ENCODE results near the gene PDHA1. TPM values are rescaled to one million over a fixed set of nuclear protein-coding genes. Genes with fewer than 3 reads are reported as not detected.

The PDHA1 gene
- total and polyA plus RNA-seq, 7 donors = 374 to 866 (median 676) TPM

DNA sequence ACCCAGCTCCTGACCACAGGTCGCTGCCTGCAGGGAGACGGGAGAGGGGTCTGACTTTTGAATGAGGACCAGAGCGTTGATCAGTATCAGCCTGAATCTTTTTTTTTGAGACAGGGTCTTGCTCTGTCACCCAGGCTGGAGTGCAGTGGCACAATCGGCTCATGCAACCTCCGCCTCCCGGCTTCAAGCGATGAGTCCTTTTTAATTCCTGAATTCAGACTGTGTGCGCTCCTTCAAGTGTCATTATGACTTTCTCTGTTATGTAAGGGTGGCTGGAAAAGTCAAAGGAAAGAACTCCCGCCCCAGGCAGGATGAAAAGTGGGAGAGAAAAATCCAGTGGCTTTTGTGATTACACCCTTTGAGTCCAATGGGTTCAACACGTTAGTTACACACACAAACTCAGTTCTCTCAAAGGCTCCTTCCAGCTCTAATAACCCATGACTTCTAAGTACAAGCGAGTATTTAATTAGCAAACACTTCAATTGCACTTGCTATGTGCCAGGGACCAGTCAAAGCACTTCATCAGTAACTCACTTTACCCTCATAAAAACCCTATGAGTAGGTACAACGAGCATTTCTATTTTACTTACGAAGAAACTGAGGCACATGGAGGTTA is 44.4 kb downstream of the PDHA1 start:
- WGBS, 3 donors = 68 to 79% (median 71%) methylated on average over 13 of the region's 13 CpGs
- ATAC-seq = no peak
- Histone ChIP-seq H3K4me1 (no peaks in the 10 kb centered on the region), H3K4me3 (no peak overlapping the region), H3K27ac (no peak overlapping the region), H3K36me3 (ENCODE audit: insufficient read depth in 1 of 2, low read depth in 1 of 2) (no peaks in the 10 kb centered on the region), H3K9me3 (no peaks in the 10 kb centered on the region), H3K27me3 (ENCODE audit: insufficient read depth in 3 of 3, low read length in 2 of 3) (no peaks in the 10 kb centered on the region)
- TF ChIP-seq, protein P1, sequence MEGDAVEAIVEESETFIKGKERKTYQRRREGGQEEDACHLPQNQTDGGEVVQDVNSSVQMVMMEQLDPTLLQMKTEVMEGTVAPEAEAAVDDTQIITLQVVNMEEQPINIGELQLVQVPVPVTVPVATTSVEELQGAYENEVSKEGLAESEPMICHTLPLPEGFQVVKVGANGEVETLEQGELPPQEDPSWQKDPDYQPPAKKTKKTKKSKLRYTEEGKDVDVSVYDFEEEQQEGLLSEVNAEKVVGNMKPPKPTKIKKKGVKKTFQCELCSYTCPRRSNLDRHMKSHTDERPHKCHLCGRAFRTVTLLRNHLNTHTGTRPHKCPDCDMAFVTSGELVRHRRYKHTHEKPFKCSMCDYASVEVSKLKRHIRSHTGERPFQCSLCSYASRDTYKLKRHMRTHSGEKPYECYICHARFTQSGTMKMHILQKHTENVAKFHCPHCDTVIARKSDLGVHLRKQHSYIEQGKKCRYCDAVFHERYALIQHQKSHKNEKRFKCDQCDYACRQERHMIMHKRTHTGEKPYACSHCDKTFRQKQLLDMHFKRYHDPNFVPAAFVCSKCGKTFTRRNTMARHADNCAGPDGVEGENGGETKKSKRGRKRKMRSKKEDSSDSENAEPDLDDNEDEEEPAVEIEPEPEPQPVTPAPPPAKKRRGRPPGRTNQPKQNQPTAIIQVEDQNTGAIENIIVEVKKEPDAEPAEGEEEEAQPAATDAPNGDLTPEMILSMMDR (IDR thresholded peaks at IDR 0.05) = no peak
- DNase-seq = no peak
- intact Hi-C loops (cut with DNase I) = no loop called here

DNA sequence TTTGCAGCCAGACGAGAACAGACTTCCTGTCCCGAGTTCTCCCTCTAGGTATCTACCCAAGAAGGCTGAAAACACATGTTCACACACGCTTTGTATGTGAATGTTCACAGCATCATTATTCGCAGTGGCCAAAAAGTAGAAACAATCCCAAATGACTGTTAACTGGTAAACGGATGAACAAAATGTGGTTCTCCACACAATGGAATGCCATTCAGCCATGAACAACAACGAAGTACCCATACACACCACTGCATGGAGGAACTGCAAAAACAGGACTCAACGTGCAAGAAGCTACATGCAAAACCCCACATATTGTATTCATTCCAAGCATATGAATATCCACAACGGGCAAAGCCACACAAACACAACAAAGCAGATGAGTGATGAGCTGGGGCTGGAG is 45.0 kb downstream of the PDHA1 start:
- 73 to 81% (median 79%) methylated on average over 8 of the region's 8 CpGs for WGBS, 3 donors
- Histone ChIP-seq H3K4me3 (no peak overlapping the region), H3K36me3 (ENCODE audit: insufficient read depth in 1 of 2, low read depth in 1 of 2) (no peaks in the 10 kb centered on the region), H3K27me3 (ENCODE audit: insufficient read depth in 3 of 3, low read length in 2 of 3) (no peaks in the 10 kb centered on the region), H3K9me3 (no peaks in the 10 kb centered on the region), H3K4me1 (no peaks in the 10 kb centered on the region), H3K27ac (no peak overlapping the region)
- DNase-seq = no peak
- intact Hi-C loops (cut with DNase I) = no loop called here
- no peak for ATAC-seq
- TF ChIP-seq, protein P1 (IDR thresholded peaks at IDR 0.05) = no peak

DNA sequence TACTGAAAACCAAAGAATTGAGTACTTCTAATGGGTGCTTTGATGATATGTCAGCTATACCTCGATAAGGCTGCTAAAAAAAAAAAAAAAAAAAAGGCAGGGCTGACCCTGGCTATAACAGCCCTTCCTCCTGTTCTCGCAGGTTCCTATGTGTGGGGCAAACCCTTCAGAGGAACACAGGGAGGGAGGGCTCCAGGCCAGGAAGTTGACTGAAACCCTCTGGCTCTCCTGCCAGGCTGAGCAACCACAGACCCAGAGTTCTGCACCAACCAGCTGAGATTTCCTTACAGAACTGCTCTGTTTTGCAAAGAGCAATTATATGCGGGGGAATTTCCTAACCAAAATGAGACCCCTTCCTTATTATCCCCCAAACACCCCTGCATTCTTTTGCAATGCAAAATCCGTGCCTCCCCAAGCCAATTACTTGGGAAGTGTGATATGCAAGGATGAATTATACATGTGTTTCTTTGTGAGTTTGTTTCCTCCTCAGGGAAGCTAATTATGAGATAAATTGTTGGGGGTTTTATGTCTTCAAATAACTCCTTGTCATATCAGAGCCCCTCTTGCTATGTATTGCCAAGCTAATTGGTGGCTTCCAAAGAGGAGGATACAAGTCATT is 45.6 kb downstream of the PDHA1 start:
- TF ChIP-seq, protein P1 (IDR thresholded peaks at IDR 0.05) = no peak
- Histone ChIP-seq H3K27ac (no peak overlapping the region), H3K9me3 (no peaks in the 10 kb centered on the region), H3K4me3 (no peak overlapping the region), H3K27me3 (ENCODE audit: insufficient read depth in 3 of 3, low read length in 2 of 3) (no peaks in the 10 kb centered on the region), H3K4me1 (no peaks in the 10 kb centered on the region), H3K36me3 (ENCODE audit: insufficient read depth in 1 of 2, low read depth in 1 of 2) (no peaks in the 10 kb centered on the region)
- intact Hi-C loops (cut with DNase I) = no loop called here
- DNase-seq (no peak), ATAC-seq (no peak)
- WGBS, 3 donors = 18 to 46% (median 34%) methylated on average over 3 to 4 of the region's 4 CpGs

DNA sequence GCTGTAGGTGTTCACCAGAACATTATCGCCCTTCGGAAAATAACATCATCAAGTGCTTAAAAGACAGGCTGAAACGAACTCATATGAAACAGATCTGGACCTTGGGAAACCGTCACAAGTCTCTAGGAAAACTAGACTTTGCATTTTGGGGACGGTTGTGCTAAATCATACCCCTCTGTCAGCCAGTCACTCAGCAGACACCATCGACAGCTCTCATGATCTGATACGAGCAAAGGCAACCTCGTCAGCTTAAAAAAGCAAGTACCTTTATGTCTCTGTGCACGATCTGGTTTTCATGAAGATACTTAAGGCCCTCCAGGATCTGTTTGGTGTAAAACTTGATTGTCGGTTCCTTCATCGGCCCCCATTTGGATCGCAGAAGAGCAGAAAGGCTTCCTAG is 48.4 kb downstream of the PDHA1 start:
- H3K27me3 ChIP-seq (ENCODE audit: insufficient read depth in 3 of 3, low read length in 2 of 3) = no peaks in the 10 kb centered on the region
- H3K9me3 ChIP-seq = no peaks in the 10 kb centered on the region
- no peaks in the 10 kb centered on the region for H3K4me1 ChIP-seq
- intact Hi-C loops (cut with DNase I) = no loop called here
- 78 to 86% (median 86%) methylated on average over 12 of the region's 12 CpGs for WGBS, 3 donors
- ATAC-seq = no peak
- no peak overlapping the region for H3K27ac ChIP-seq
- H3K4me3 ChIP-seq = no peak overlapping the region
- TF ChIP-seq, protein P1 (IDR thresholded peaks at IDR 0.05) = no peak
- H3K36me3 ChIP-seq (ENCODE audit: insufficient read depth in 1 of 2, low read depth in 1 of 2) = no peaks in the 10 kb centered on the region
- no peak for DNase-seq

DNA sequence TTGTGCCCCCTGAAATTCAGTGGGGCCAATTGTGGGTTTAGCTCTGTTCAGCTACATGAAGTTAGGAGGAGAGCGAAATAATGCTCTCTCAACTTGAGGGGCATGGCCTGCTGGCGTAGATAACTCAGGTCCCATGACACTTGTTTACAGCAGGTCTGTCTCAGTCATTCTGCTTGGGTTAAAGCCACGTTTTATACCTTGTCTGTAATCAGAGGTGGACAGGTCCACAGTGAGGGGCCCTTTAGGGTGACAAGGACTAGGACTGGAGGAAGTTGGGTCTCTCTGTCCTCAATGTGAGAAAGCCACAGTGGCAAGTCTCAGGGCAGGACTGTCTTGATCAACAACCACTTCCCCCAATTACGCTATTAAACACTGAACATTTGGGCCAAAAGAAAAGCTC is 49.0 kb downstream of the PDHA1 start:
- 75 to 85% (median 85%) methylated on average over 4 of the region's 4 CpGs for WGBS, 3 donors
- no peaks in the 10 kb centered on the region for H3K27me3 ChIP-seq (ENCODE audit: insufficient read depth in 3 of 3, low read length in 2 of 3)
- DNase-seq = no peak
- no peaks in the 10 kb centered on the region for H3K36me3 ChIP-seq (ENCODE audit: insufficient read depth in 1 of 2, low read depth in 1 of 2)
- H3K4me3 ChIP-seq = no peak overlapping the region
- no peak overlapping the region for H3K27ac ChIP-seq
- ATAC-seq = no peak
- no peaks in the 10 kb centered on the region for H3K4me1 ChIP-seq
- TF ChIP-seq, protein P1 (IDR thresholded peaks at IDR 0.05) = no peak
- intact Hi-C loops (cut with DNase I) = no loop called here
- no peaks in the 10 kb centered on the region for H3K9me3 ChIP-seq

Measured in psoas muscle (tissue), 8 donors.